HepG2 (cell line): ENCODE measurements around the gene SHQ1. TPM values are rescaled to one million over a fixed set of nuclear protein-coding genes. Genes with fewer than 3 reads are reported as not detected.
A peak's percentile ranks its signal among the peaks of the same experiment; 100 is the strongest.

ENCODE experiments used
- BCL6 ChIP-seq: IDR thresholded peaks from 2 replicates; pipeline ENCODE4 v1.6.1; 2016; ENCODE audit warnings: missing genetic modification reagents, missing compliant biosample characterization
- BRCA1 ChIP-seq: sonication (generic); formaldehyde crosslinking; IDR thresholded peaks from 2 replicates; pipeline ENCODE4 v1.4.0; 2020; ENCODE audit warnings: missing genetic modification reagents
- FOXC1 ChIP-seq: sonication (generic); formaldehyde crosslinking; IDR thresholded peaks from 2 replicates; pipeline ENCODE4 v1.8.0; 2022; ENCODE audit warnings: mild to moderate bottlenecking, missing genetic modification reagents, borderline replicate concordance
- HMG20A ChIP-seq: IDR thresholded peaks from 2 replicates; pipeline ENCODE4 v1.6.1; 2016; ENCODE audit warnings: borderline replicate concordance
- IRF2 ChIP-seq: IDR thresholded peaks from 2 replicates; pipeline ENCODE4 v1.6.1; 2018; ENCODE audit warnings: missing genetic modification reagents, missing compliant biosample characterization
- NR2F1 ChIP-seq, 2 experiments: fragments of 450-650 bp in 1 of 2; formaldehyde crosslinking in 1 of 2; IDR thresholded peaks; 2 replicates each; pipeline versions ENCODE4 v1.5.0 to v1.6.1; 2016 to 2020; ENCODE audit warnings: mild to moderate bottlenecking in 1 of 2, missing compliant biosample characterization in 1 of 2, missing genetic modification reagents in 1 of 2, moderate library complexity in 1 of 2
- NR2F2 ChIP-seq: IDR thresholded peaks from 2 replicates; pipeline ENCODE4 v1.6.1; 2012; ENCODE audit warnings: low read depth, inconsistent platforms, borderline replicate concordance
- RAD51 ChIP-seq: fragments of 450-650 bp; IDR thresholded peaks from 2 replicates; pipeline ENCODE4 v1.6.1; 2016; ENCODE audit warnings: borderline replicate concordance
- SMARCE1 ChIP-seq: fragments of 450-650 bp; IDR thresholded peaks from 2 replicates; pipeline ENCODE4 v1.6.1; 2017; ENCODE audit warnings: borderline replicate concordance
- SRF ChIP-seq: IDR thresholded peaks from 2 replicates; pipeline ENCODE4 v1.6.1; 2011; ENCODE audit warnings: mild to moderate bottlenecking, low read depth, low read length, moderate library complexity
- ZIK1 ChIP-seq: sonication (generic); formaldehyde crosslinking; IDR thresholded peaks from 2 replicates; pipeline ENCODE4 v1.5.0; 2020; ENCODE audit warnings: mild to moderate bottlenecking, low read depth, missing genetic modification reagents, borderline replicate concordance
- ZNF777 ChIP-seq: sonication (generic); formaldehyde crosslinking; IDR thresholded peaks from 2 replicates; pipeline ENCODE4 v1.4.0; 2020; ENCODE audit warnings: missing genetic modification reagents
- ZNF850 ChIP-seq: sonication (generic); formaldehyde crosslinking; conservative IDR thresholded peaks from 2 replicates; pipeline ENCODE4 v1.9.0; 2021; ENCODE audit warnings: mild to moderate bottlenecking, missing genetic modification reagents
- ZSCAN20 ChIP-seq: sonication (generic); formaldehyde crosslinking; IDR thresholded peaks from 2 replicates; pipeline ENCODE4 v1.4.0; 2020; ENCODE audit warnings: missing genetic modification reagents, mild to moderate bottlenecking, borderline replicate concordance
- polyA plus RNA-seq, 8 experiments: library from polyadenylated mRNA; depleted of rRNA in 3 of 8; stranded (reverse) in 7 of 8; unstranded in 1 of 8; fragments of >200 nt; fragmentation: Illumina TruSeq in 4 of 8; extraction: Trizol in 4 of 8; gene quantifications; 2 replicates each; pipeline versions ENCODE4 v1.2.1 to v1.2.3, GENCODE V29; 2011 to 2016; ENCODE audit warnings: low read depth in 4 of 8, missing spikeins in 1 of 8, mixed read lengths in 1 of 8; ENCODE audit not compliant: insufficient read depth in 1 of 8
- total RNA-seq, 5 experiments: library from RNA; depleted of rRNA; stranded (reverse); fragments of >200 nt; fragmentation: Illumina TruSeq; extraction: Trizol; gene quantifications; 2 replicates each; pipeline ENCODE4 v1.2.3, GENCODE V29; 2016; ENCODE audit warnings: low read depth in 1 of 5
- TF ChIP-seq, protein P1 (sequence below): sonication (generic); formaldehyde crosslinking; IDR thresholded peaks from 2 replicates; pipeline ENCODE4 v1.4.0; 2020; ENCODE audit warnings: missing genetic modification reagents
- TF ChIP-seq, protein P2 (sequence below): sonication (generic); formaldehyde crosslinking; conservative IDR thresholded peaks from 2 replicates; pipeline ENCODE4 v1.4.0; 2020; ENCODE audit warnings: missing genetic modification reagents
- TF ChIP-seq, protein P3 (sequence below): sonication (generic); formaldehyde crosslinking; conservative IDR thresholded peaks from 2 replicates; pipeline ENCODE4 v1.4.0; 2020; ENCODE audit warnings: mild to moderate bottlenecking, missing genetic modification reagents, moderate library complexity
- TF ChIP-seq, protein P4 (sequence below): IDR thresholded peaks from 2 replicates; pipeline ENCODE4 v1.4.0; 2020; ENCODE audit warnings: mild to moderate bottlenecking, missing genetic modification reagents

Gene SHQ1
- total and polyA plus RNA-seq, 2 of the 13 experiments (the other 11 are each of a cell fraction or from before 2014, with no cell fraction given), result 5.5 to 20.3 TPM

DNA sequence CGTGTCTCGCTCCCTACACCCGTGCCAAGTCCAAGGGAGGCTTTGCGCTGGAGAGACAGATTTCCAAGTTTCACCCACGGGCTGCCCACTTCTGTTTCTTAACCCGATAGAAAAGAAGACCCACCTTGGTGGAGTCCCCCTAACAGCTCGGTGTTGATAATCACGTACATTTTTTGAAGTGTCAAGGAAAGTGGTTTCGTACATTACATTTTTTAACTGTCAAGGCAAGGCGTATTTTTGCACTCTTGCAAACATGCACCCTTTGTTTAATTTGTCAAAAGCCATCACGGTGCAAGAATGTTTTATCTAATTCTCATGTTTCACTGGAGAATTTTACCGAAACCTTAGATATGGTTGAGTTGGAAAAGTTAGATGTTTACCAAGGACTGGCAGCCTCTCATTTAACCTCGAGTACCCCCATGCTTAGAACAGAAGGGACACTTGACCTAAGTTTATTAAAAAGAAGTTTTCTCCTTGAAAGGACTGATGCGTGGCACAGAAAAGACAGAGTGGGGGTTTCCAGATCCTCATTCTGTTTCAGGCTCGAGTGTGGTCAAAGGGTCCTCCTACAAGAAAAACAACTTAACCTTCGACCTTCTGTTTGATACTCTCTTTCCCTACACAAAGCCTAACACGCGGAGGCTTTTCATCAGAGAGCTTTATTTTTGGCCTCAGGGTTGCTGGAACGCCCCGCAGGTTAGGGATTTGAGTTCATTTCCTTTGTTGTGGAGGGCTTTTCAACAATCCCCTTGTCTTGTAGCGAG, 40.5 kb upstream of the SHQ1 start (continued):
- TF ChIP-seq NR2F1 (CRISPR knock-in tag; IDR thresholded peaks at IDR 0.05), result 0 out of 4 replicates have a peak, but pooled peaks of 1 of the 2 experiments have one; percentile 18
- TF ChIP-seq SMARCE1, result no peak
- 0 out of 2 replicates have a peak, but pooled peaks have one; percentile 62 for TF ChIP-seq ZSCAN20 (CRISPR knock-in tag)
- TF ChIP-seq, protein P1, sequence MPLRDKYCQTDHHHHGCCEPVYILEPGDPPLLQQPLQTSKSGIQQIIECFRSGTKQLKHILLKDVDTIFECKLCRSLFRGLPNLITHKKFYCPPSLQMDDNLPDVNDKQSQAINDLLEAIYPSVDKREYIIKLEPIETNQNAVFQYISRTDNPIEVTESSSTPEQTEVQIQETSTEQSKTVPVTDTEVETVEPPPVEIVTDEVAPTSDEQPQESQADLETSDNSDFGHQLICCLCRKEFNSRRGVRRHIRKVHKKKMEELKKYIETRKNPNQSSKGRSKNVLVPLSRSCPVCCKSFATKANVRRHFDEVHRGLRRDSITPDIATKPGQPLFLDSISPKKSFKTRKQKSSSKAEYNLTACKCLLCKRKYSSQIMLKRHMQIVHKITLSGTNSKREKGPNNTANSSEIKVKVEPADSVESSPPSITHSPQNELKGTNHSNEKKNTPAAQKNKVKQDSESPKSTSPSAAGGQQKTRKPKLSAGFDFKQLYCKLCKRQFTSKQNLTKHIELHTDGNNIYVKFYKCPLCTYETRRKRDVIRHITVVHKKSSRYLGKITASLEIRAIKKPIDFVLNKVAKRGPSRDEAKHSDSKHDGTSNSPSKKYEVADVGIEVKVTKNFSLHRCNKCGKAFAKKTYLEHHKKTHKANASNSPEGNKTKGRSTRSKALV (CRISPR knock-in tag), result peak; percentile 61; the same call in 1 of the 2 replicates
- 0 out of 2 replicates have a peak, but pooled peaks have one; percentile 33 for TF ChIP-seq BRCA1 (CRISPR knock-in tag)
- TF ChIP-seq NR2F2, result peak; percentile 59; the same call in 1 of the 2 replicates
- TF ChIP-seq BCL6 (CRISPR knock-in tag), result 0 out of 2 replicates have a peak, but pooled peaks have one; percentile 32
- TF ChIP-seq, protein P2, sequence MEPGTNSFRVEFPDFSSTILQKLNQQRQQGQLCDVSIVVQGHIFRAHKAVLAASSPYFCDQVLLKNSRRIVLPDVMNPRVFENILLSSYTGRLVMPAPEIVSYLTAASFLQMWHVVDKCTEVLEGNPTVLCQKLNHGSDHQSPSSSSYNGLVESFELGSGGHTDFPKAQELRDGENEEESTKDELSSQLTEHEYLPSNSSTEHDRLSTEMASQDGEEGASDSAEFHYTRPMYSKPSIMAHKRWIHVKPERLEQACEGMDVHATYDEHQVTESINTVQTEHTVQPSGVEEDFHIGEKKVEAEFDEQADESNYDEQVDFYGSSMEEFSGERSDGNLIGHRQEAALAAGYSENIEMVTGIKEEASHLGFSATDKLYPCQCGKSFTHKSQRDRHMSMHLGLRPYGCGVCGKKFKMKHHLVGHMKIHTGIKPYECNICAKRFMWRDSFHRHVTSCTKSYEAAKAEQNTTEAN (CRISPR knock-in tag), result peak; percentile 33; the same call in 1 of the 2 replicates
- no peak for TF ChIP-seq SRF
- TF ChIP-seq IRF2 (CRISPR knock-in tag), result 0 out of 2 replicates have a peak, but pooled peaks have one; percentile 38
- TF ChIP-seq, protein P3, sequence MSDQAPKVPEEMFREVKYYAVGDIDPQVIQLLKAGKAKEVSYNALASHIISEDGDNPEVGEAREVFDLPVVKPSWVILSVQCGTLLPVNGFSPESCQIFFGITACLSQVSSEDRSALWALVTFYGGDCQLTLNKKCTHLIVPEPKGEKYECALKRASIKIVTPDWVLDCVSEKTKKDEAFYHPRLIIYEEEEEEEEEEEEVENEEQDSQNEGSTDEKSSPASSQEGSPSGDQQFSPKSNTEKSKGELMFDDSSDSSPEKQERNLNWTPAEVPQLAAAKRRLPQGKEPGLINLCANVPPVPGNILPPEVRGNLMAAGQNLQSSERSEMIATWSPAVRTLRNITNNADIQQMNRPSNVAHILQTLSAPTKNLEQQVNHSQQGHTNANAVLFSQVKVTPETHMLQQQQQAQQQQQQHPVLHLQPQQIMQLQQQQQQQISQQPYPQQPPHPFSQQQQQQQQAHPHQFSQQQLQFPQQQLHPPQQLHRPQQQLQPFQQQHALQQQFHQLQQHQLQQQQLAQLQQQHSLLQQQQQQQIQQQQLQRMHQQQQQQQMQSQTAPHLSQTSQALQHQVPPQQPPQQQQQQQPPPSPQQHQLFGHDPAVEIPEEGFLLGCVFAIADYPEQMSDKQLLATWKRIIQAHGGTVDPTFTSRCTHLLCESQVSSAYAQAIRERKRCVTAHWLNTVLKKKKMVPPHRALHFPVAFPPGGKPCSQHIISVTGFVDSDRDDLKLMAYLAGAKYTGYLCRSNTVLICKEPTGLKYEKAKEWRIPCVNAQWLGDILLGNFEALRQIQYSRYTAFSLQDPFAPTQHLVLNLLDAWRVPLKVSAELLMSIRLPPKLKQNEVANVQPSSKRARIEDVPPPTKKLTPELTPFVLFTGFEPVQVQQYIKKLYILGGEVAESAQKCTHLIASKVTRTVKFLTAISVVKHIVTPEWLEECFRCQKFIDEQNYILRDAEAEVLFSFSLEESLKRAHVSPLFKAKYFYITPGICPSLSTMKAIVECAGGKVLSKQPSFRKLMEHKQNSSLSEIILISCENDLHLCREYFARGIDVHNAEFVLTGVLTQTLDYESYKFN (CRISPR knock-in tag), result 0 out of 2 replicates have a peak, but pooled peaks have one; percentile 14
- TF ChIP-seq ZNF850, result no peak
- TF ChIP-seq FOXC1, result no peak
- TF ChIP-seq, protein P4, sequence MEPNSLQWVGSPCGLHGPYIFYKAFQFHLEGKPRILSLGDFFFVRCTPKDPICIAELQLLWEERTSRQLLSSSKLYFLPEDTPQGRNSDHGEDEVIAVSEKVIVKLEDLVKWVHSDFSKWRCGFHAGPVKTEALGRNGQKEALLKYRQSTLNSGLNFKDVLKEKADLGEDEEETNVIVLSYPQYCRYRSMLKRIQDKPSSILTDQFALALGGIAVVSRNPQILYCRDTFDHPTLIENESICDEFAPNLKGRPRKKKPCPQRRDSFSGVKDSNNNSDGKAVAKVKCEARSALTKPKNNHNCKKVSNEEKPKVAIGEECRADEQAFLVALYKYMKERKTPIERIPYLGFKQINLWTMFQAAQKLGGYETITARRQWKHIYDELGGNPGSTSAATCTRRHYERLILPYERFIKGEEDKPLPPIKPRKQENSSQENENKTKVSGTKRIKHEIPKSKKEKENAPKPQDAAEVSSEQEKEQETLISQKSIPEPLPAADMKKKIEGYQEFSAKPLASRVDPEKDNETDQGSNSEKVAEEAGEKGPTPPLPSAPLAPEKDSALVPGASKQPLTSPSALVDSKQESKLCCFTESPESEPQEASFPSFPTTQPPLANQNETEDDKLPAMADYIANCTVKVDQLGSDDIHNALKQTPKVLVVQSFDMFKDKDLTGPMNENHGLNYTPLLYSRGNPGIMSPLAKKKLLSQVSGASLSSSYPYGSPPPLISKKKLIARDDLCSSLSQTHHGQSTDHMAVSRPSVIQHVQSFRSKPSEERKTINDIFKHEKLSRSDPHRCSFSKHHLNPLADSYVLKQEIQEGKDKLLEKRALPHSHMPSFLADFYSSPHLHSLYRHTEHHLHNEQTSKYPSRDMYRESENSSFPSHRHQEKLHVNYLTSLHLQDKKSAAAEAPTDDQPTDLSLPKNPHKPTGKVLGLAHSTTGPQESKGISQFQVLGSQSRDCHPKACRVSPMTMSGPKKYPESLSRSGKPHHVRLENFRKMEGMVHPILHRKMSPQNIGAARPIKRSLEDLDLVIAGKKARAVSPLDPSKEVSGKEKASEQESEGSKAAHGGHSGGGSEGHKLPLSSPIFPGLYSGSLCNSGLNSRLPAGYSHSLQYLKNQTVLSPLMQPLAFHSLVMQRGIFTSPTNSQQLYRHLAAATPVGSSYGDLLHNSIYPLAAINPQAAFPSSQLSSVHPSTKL (CRISPR knock-in tag), result peak; percentile 46; the same call in 1 of the 2 replicates
- TF ChIP-seq RAD51, result no peak
- no peak for TF ChIP-seq ZIK1 (CRISPR knock-in tag)
- 0 out of 2 replicates have a peak, but pooled peaks have one; percentile 18 for TF ChIP-seq ZNF777 (CRISPR knock-in tag)
- TF ChIP-seq HMG20A (CRISPR knock-in tag), result 0 out of 2 replicates have a peak, but pooled peaks have one; percentile 30
